SK-N-MC (cell line): ENCODE results near the gene ST7L.

Experiments
- DNase-seq: peaks from one replicate; pipeline ENCODE4 v3.0.0-alpha.2; 2011; ENCODE audit warnings: low read depth, low spot score
- H3K27ac ChIP-seq: fragments of 200-600 bp; sonication (generic); 2 replicates; pipeline ENCODE4 v1.5.1; 2016; ENCODE audit warnings: mixed run types
- H3K36me3 ChIP-seq: fragments of 200-600 bp; sonication (generic); 2 replicates; pipeline ENCODE4 v1.6.1; 2017; ENCODE audit warnings: antibody characterized with exemption, low read length, mixed read lengths; ENCODE audit not compliant: insufficient read depth
- H3K4me3 ChIP-seq: fragments of 200-600 bp; sonication (generic); 2 replicates; pipeline ENCODE4 v1.5.1; 2016
- H3K9ac ChIP-seq: fragments of 200-600 bp; sonication (generic); 2 replicates; pipeline ENCODE4 v1.8.0; 2017; ENCODE audit warnings: mixed run types, mixed read lengths; ENCODE audit not compliant: insufficient read length
- H3K9me3 ChIP-seq: fragments of 200-600 bp; sonication (generic); 2 replicates; pipeline ENCODE4 v1.6.1; 2017; ENCODE audit warnings: low read depth, mild to moderate bottlenecking, antibody characterized with exemption, low read length, moderate library complexity, mixed read lengths
- EZH2 ChIP-seq: fragments of 200-600 bp; sonication (generic); IDR thresholded peaks from one replicate; pipeline ENCODE4 v1.6.1; 2017; ENCODE audit warnings: antibody characterized with exemption
- FOXP2 ChIP-seq: optimal IDR thresholded peaks from 2 replicates; pipeline ENCODE3; 2011; ENCODE audit warnings: mild to moderate bottlenecking, moderate library complexity; ENCODE audit not compliant: insufficient read depth; ENCODE audit errors: extremely low read length, control extremely low read depth
- POLR2AphosphoS5 ChIP-seq: IDR thresholded peaks from 2 replicates; pipeline ENCODE4 v1.6.1; 2012; ENCODE audit warnings: mild to moderate bottlenecking, low read depth, low read length, borderline replicate concordance

ST7L gene

DNA sequence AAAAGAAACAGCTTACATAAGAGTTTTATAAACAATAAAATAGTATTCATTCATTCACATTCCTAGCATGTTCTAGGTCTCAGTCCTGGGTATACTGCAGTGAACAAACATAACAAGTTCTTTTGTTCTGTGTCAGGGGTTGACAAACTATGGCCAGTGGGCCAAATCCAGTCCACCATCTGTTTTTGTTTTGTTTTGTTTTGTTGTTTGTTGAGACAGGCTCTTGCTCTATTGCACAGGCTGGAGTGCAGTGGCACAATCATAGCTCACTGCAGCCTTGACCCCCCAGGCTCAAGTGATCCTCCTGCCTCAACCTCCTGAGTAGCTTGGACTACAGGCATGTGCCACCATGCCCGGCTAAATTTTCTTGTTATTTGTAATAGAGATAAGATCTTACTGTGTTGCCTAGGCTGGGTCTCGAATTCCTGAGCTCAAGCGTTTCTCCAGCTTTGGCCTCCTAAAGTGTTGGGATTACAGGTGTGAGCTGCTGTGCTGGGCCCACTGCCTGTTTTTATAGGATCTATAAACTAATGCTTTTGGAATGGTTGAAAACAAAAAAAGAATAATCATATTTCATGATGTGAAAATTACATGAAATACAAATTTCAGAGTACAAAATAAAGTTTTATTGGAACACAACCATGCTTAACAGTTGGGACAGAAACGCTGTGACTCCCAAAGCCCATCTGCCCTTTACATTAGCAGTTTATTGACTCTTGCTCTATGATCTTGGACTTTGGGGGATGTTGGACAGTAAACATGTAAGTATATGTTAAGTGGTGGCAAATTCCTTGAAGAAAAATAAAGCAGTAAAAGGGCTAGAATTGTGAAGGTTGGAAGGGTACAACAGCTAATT lies 18.5 kb upstream of the ST7L start:
- Histone ChIP-seq H3K27ac (peak overlapping the region; percentile 80), H3K4me3 (peak overlapping the region; percentile 0; the same call in 1 of the 2 replicates), H3K9me3 (no peaks in the 10 kb centered on the region), H3K9ac (peak overlapping the region; percentile 1), H3K36me3 (peaks cover 12% of the 10 kb centered on the region)
- TF ChIP-seq EZH2, result no peak
- TF ChIP-seq POLR2AphosphoS5, result no peak
- no peak for DNase-seq

GRCh38 chr1:112636597-112637253 lies 17.8 kb upstream of the ST7L start:
- no peaks in the 10 kb centered on the region for H3K9me3 ChIP-seq
- H3K27ac ChIP-seq, result peak overlapping the region; percentile 80
- H3K4me3 ChIP-seq, result peak overlapping the region; percentile 6
- TF ChIP-seq POLR2AphosphoS5, result no peak
- no peak for TF ChIP-seq EZH2
- no peak for TF ChIP-seq FOXP2
- peaks cover 19% of the 10 kb centered on the region for H3K36me3 ChIP-seq
- no peak for DNase-seq
- peak overlapping the region; percentile 1 for H3K9ac ChIP-seq

- TF ChIP-seq EZH2 (no peak), FOXP2 (no peak), POLR2AphosphoS5 (no peak)
- Histone ChIP-seq H3K27ac (peak overlapping the region; percentile 80; the same call in 1 of the 2 replicates), H3K4me3 (0 out of 2 replicates have a peak overlapping the region, but pooled peaks have one; percentile 3), H3K9me3 (no peaks in the 10 kb centered on the region), H3K9ac (no peak overlapping the region), H3K36me3 (peaks cover 25% of the 10 kb centered on the region)
- no peak for DNase-seq
Observed at GRCh38 chr1:112636056-112636455, 17.1 kb upstream of the ST7L start.

GRCh38 chr1:112634367-112634766 lies 15.4 kb upstream of the ST7L start:
- no peak overlapping the region for H3K4me3 ChIP-seq
- DNase-seq, result no peak
- TF ChIP-seq EZH2 (no peak), POLR2AphosphoS5 (no peak), FOXP2 (no peak)
- no peaks in the 10 kb centered on the region for H3K9me3 ChIP-seq
- 0 out of 2 replicates have a peak overlapping the region, but pooled peaks have one; percentile 7 for H3K27ac ChIP-seq
- H3K9ac ChIP-seq, result no peak overlapping the region
- peaks cover 37% of the 10 kb centered on the region for H3K36me3 ChIP-seq

DNA sequence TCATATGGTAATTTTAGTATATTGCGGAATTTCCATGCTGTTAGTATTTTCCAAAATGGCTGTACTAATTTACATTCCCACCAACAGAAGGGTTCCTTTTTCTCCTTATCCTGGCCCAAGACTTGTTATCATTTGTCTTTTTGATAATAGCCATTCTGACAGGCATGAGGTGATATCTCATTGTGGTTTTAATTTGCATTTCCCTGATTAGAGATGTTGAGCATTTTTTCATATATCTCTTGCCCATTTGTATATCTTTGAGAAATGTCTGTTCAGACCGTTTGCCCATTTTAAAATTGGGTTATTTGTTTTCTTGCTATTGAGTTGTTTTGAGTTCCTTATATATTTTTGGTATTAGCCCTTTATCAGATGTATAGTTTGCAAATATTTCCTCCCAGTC lies 14.7 kb upstream of the ST7L start:
- TF ChIP-seq EZH2 (no peak), POLR2AphosphoS5 (no peak), FOXP2 (no peak)
- no peak overlapping the region for H3K4me3 ChIP-seq
- no peak for DNase-seq
- peaks cover 39% of the 10 kb centered on the region for H3K36me3 ChIP-seq
- H3K27ac ChIP-seq, result no peak overlapping the region
- no peaks in the 10 kb centered on the region for H3K9me3 ChIP-seq
- no peak overlapping the region for H3K9ac ChIP-seq

GRCh38 chr1:112629256-112629655 lies 10.3 kb upstream of the ST7L start:
- H3K9me3 ChIP-seq, result no peaks in the 10 kb centered on the region
- no peak overlapping the region for H3K9ac ChIP-seq
- H3K4me3 ChIP-seq, result no peak overlapping the region
- DNase-seq, result no peak
- no peak overlapping the region for H3K27ac ChIP-seq
- TF ChIP-seq EZH2 (no peak), FOXP2 (no peak), POLR2AphosphoS5 (no peak)
- H3K36me3 ChIP-seq, result peaks cover 66% of the 10 kb centered on the region

DNA sequence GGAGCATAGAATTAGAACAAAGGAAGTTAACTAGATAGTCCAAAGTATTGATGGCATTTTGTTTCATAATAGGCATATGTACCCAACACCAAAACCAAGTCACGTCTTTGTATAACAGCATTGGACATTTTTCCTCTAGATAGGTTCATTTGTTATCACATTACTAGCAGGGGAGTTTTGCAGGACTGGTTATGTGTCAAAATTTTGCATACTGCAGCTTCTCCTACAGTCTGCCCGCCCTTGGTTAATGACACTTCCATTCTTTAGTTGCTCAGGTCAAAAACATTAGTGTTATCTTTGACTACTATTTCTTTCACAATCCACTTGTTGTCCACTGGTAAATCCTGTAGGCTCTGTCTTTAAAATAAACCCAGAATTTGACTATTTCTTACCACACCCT lies 9.6 kb upstream of the ST7L start:
- no peak for DNase-seq
- H3K27ac ChIP-seq, result peak overlapping the region; percentile 63; the same call in 1 of the 2 replicates
- no peak overlapping the region for H3K9ac ChIP-seq
- no peak for TF ChIP-seq POLR2AphosphoS5
- TF ChIP-seq EZH2, result no peak
- no peak for TF ChIP-seq FOXP2
- H3K36me3 ChIP-seq, result peaks cover 64% of the 10 kb centered on the region
- no peaks in the 10 kb centered on the region for H3K9me3 ChIP-seq
- no peak overlapping the region for H3K4me3 ChIP-seq

DNA sequence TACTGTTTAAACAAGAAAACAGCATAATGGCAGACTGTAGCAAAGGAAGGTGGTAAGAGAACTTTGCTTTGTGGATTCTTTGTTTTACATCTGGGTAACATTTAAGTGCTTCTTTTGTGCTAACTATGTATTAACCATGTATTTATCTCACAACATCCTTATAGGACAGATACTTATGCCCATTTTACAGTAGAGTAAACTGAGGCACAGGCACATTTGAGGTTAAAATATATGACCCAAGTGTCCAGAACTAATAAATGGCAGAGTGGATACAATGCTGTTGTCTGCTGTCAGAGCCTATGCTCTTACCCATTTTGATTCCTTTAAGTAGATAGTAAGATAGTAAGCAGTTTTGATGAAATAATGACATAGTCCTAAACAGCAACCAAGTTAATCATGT lies 7.9 kb upstream of the ST7L start:
- no peak overlapping the region for H3K9ac ChIP-seq
- H3K4me3 ChIP-seq, result no peak overlapping the region
- peaks cover 57% of the 10 kb centered on the region for H3K36me3 ChIP-seq
- TF ChIP-seq FOXP2 (no peak), EZH2 (no peak), POLR2AphosphoS5 (no peak)
- DNase-seq, result no peak
- H3K27ac ChIP-seq, result no peak overlapping the region
- H3K9me3 ChIP-seq, result no peaks in the 10 kb centered on the region
